Mononuclear cell (primary cell): ENCODE measurements around the gene NEK5. TPM values are rescaled to one million over a fixed set of nuclear protein-coding genes. Genes with fewer than 3 reads are reported as not detected.
A peak's percentile ranks its signal among the peaks of the same experiment; 100 is the strongest.

Source experiments
- H3K27me3 ChIP-seq: 2 replicates; pipeline ENCODE4 v1.6.0; 2011; ENCODE audit warnings: low read length, control low read depth; ENCODE audit not compliant: insufficient read depth
- H3K4me1 ChIP-seq: 2 replicates; pipeline ENCODE4 v1.5.1; 2011; ENCODE audit warnings: mild to moderate bottlenecking, low read length, control low read depth; ENCODE audit not compliant: insufficient read depth
- H3K4me3 ChIP-seq: 2 replicates; pipeline ENCODE4 v1.5.1; 2011; ENCODE audit warnings: mild to moderate bottlenecking, low read length, moderate library complexity
- H3K9me3 ChIP-seq: 2 replicates; pipeline ENCODE4 v1.5.1; 2011; ENCODE audit warnings: low read depth, mild to moderate bottlenecking, control low read depth, low read length
- total RNA-seq: library from RNA; depleted of rRNA; stranded (reverse); fragments of >200 nt; gene quantifications from one replicate; pipeline ENCODE4 v1.2.3, GENCODE V29; 2012

The NEK5 gene
- total RNA-seq, 1 donor, result under 0.01 TPM

GRCh38 chr13:52159159-52159982 is 30.5 kb upstream of the NEK5 start, which contains the start of gene NEK3:
Gene NEK3, minus strand, starts transcription at chr13:52159597. Its CDS starts 3,406 bp downstream, at chr13:52156191.
- H3K9me3 ChIP-seq, result no peaks in the 10 kb centered on the region
- H3K4me1 ChIP-seq, result peaks cover 20% of the 10 kb centered on the region
- H3K27me3 ChIP-seq, result no peaks in the 10 kb centered on the region
- H3K4me3 ChIP-seq, result peak within 1 kb of the TSS; percentile 72

GRCh38 chr13:52158629-52159158 is 29.8 kb upstream of the NEK5 start:
- Histone ChIP-seq H3K9me3 (no peaks in the 10 kb centered on the region), H3K4me3 (peak overlapping the region; percentile 72), H3K4me1 (peaks cover 20% of the 10 kb centered on the region), H3K27me3 (no peaks in the 10 kb centered on the region)

- no peaks in the 10 kb centered on the region for H3K9me3 ChIP-seq
- no peaks in the 10 kb centered on the region for H3K27me3 ChIP-seq
- H3K4me3 ChIP-seq, result no peak overlapping the region
- peaks cover 20% of the 10 kb centered on the region for H3K4me1 ChIP-seq
Observed at GRCh38 chr13:52156724-52157261, 27.9 kb upstream of the NEK5 start.

- H3K4me1 ChIP-seq, result peaks cover 20% of the 10 kb centered on the region
- H3K27me3 ChIP-seq, result no peaks in the 10 kb centered on the region
- no peak overlapping the region for H3K4me3 ChIP-seq
- H3K9me3 ChIP-seq, result no peaks in the 10 kb centered on the region
Observed at GRCh38 chr13:52155177-52155576, 26.3 kb upstream of the NEK5 start.

GRCh38 chr13:52147225-52147624 is 18.4 kb upstream of the NEK5 start:
- H3K9me3 ChIP-seq, result no peaks in the 10 kb centered on the region
- no peaks in the 10 kb centered on the region for H3K4me1 ChIP-seq
- H3K27me3 ChIP-seq, result no peaks in the 10 kb centered on the region
- H3K4me3 ChIP-seq, result no peak overlapping the region

- H3K4me3 ChIP-seq, result no peak overlapping the region
- no peaks in the 10 kb centered on the region for H3K4me1 ChIP-seq
- H3K27me3 ChIP-seq, result no peaks in the 10 kb centered on the region
- H3K9me3 ChIP-seq, result no peaks in the 10 kb centered on the region
Observed at GRCh38 chr13:52141299-52141698, 12.4 kb upstream of the NEK5 start.

GRCh38 chr13:52137489-52137888 is 8.6 kb upstream of the NEK5 start:
- H3K27me3 ChIP-seq, result no peaks in the 10 kb centered on the region
- no peaks in the 10 kb centered on the region for H3K9me3 ChIP-seq
- H3K4me3 ChIP-seq, result no peak overlapping the region
- H3K4me1 ChIP-seq, result no peaks in the 10 kb centered on the region

GRCh38 chr13:52136763-52137162 is 7.9 kb upstream of the NEK5 start:
- H3K4me3 ChIP-seq, result no peak overlapping the region
- H3K4me1 ChIP-seq, result no peaks in the 10 kb centered on the region

GRCh38 chr13:52130641-52131040 is 1.8 kb upstream of the NEK5 start:
- peaks cover 4% of the 10 kb centered on the region for H3K27me3 ChIP-seq
- H3K4me1 ChIP-seq, result peaks cover 15% of the 10 kb centered on the region
- H3K9me3 ChIP-seq, result no peaks in the 10 kb centered on the region
- H3K4me3 ChIP-seq, result no peak overlapping the region

More at GRCh38 chr13:52136763-52137162, 7.9 kb upstream of the NEK5 start:
- no peaks in the 10 kb centered on the region for H3K9me3 ChIP-seq
- H3K27me3 ChIP-seq, result no peaks in the 10 kb centered on the region

GRCh38 chr13:52127783-52128702 is 830 bp downstream of the NEK5 start:
- H3K4me3 ChIP-seq, result peak overlapping the region; percentile 40
- H3K4me1 ChIP-seq, result peaks cover 15% of the 10 kb centered on the region

GRCh38 chr13:52127378-52127777 is 1.5 kb downstream of the NEK5 start:
- Histone ChIP-seq H3K27me3 (peaks cover 4% of the 10 kb centered on the region), H3K9me3 (no peaks in the 10 kb centered on the region), H3K4me3 (no peak overlapping the region), H3K4me1 (peaks cover 15% of the 10 kb centered on the region)

More at GRCh38 chr13:52127783-52128702, 830 bp downstream of the NEK5 start:
- Histone ChIP-seq H3K9me3 (no peaks in the 10 kb centered on the region), H3K27me3 (peaks cover 4% of the 10 kb centered on the region)

- H3K4me1 ChIP-seq, result peaks cover 15% of the 10 kb centered on the region
- H3K9me3 ChIP-seq, result no peaks in the 10 kb centered on the region
- H3K27me3 ChIP-seq, result peaks cover 4% of the 10 kb centered on the region
- H3K4me3 ChIP-seq, result no peak overlapping the region
Observed at GRCh38 chr13:52125547-52125946, 3.3 kb downstream of the NEK5 start.

GRCh38 chr13:52118595-52118994 is 10.3 kb downstream of the NEK5 start:
- no peaks in the 10 kb centered on the region for H3K4me1 ChIP-seq

GRCh38 chr13:52118095-52118494 is 10.8 kb downstream of the NEK5 start:
- Histone ChIP-seq H3K4me1 (no peaks in the 10 kb centered on the region), H3K4me3 (no peak overlapping the region), H3K9me3 (no peaks in the 10 kb centered on the region), H3K27me3 (peaks cover 7% of the 10 kb centered on the region)

More at GRCh38 chr13:52118595-52118994, 10.3 kb downstream of the NEK5 start:
- Histone ChIP-seq H3K27me3 (peaks cover 5% of the 10 kb centered on the region), H3K4me3 (no peak overlapping the region), H3K9me3 (no peaks in the 10 kb centered on the region)

- no peaks in the 10 kb centered on the region for H3K9me3 ChIP-seq
- H3K4me1 ChIP-seq, result no peaks in the 10 kb centered on the region
- peaks cover 10% of the 10 kb centered on the region for H3K27me3 ChIP-seq
- H3K4me3 ChIP-seq, result no peak overlapping the region
Observed at GRCh38 chr13:52112591-52112990, 16.3 kb downstream of the NEK5 start.
